ENCODE results near the gene MAS1. TPM values are rescaled to one million over a fixed set of nuclear protein-coding genes. Genes with fewer than 3 reads are reported as not detected.

The MAS1 gene
- total RNA-seq, 2 donors from 2014 or later, result 0.14 to 0.27 TPM

- Histone ChIP-seq H3K36me3 (no peaks in the 10 kb centered on the region), H3K9me3 (no peaks in the 10 kb centered on the region), H3K27me3 (replicated peaks; ENCODE audit: insufficient read depth) (no peaks in the 10 kb centered on the region), H3K4me1 (ENCODE audit: control insufficient read depth in 1 of 2, low read depth in 2 of 2) (peaks cover 0 to 23% of the 10 kb centered on the region in 2 donors), H3K4me3 (no peak overlapping the region), H3K27ac (no peak overlapping the region)
- no peak for DNase-seq (ENCODE audit: low spot score)
- ATAC-seq (ENCODE audit: insufficient number of reproducible peaks, low FRiP score, low read depth), result no peak
- TF ChIP-seq, protein P1, sequence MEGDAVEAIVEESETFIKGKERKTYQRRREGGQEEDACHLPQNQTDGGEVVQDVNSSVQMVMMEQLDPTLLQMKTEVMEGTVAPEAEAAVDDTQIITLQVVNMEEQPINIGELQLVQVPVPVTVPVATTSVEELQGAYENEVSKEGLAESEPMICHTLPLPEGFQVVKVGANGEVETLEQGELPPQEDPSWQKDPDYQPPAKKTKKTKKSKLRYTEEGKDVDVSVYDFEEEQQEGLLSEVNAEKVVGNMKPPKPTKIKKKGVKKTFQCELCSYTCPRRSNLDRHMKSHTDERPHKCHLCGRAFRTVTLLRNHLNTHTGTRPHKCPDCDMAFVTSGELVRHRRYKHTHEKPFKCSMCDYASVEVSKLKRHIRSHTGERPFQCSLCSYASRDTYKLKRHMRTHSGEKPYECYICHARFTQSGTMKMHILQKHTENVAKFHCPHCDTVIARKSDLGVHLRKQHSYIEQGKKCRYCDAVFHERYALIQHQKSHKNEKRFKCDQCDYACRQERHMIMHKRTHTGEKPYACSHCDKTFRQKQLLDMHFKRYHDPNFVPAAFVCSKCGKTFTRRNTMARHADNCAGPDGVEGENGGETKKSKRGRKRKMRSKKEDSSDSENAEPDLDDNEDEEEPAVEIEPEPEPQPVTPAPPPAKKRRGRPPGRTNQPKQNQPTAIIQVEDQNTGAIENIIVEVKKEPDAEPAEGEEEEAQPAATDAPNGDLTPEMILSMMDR (IDR thresholded peaks at IDR 0.05), result no peak
These were observed 16.4 kb upstream of the MAS1 start for GRCh38 chr6:159874435-159874834.

GRCh38 chr6:159875194-159875593, 15.6 kb upstream of the MAS1 start:
- H3K9me3 ChIP-seq, result no peaks in the 10 kb centered on the region

GRCh38 chr6:159876242-159876641, 14.5 kb upstream of the MAS1 start:
- no peaks in the 10 kb centered on the region for H3K27me3 ChIP-seq (replicated peaks; ENCODE audit: insufficient read depth)
- TF ChIP-seq, protein P1 (IDR thresholded peaks at IDR 0.05), result no peak
- H3K4me1 ChIP-seq (ENCODE audit: control insufficient read depth in 1 of 2, low read depth in 2 of 2), result peaks cover 0 to 17% of the 10 kb centered on the region in 2 donors
- no peak overlapping the region for H3K27ac ChIP-seq
- no peak for DNase-seq (ENCODE audit: low spot score)
- no peaks in the 10 kb centered on the region for H3K9me3 ChIP-seq
- ATAC-seq (ENCODE audit: insufficient number of reproducible peaks, low FRiP score, low read depth), result no peak
- H3K4me3 ChIP-seq, result no peak overlapping the region
- H3K36me3 ChIP-seq, result no peaks in the 10 kb centered on the region

More at GRCh38 chr6:159875194-159875593, 15.6 kb upstream of the MAS1 start:
- ATAC-seq (ENCODE audit: insufficient number of reproducible peaks, low FRiP score, low read depth), result no peak
- Histone ChIP-seq H3K4me3 (no peak overlapping the region), H3K27me3 (replicated peaks; ENCODE audit: insufficient read depth) (no peaks in the 10 kb centered on the region), H3K4me1 (ENCODE audit: control insufficient read depth in 1 of 2, low read depth in 2 of 2) (peaks cover 0 to 23% of the 10 kb centered on the region in 2 donors), H3K36me3 (no peaks in the 10 kb centered on the region), H3K27ac (no peak overlapping the region)
- no peak for DNase-seq (ENCODE audit: low spot score)
- TF ChIP-seq, protein P1 (IDR thresholded peaks at IDR 0.05), result no peak

DNA sequence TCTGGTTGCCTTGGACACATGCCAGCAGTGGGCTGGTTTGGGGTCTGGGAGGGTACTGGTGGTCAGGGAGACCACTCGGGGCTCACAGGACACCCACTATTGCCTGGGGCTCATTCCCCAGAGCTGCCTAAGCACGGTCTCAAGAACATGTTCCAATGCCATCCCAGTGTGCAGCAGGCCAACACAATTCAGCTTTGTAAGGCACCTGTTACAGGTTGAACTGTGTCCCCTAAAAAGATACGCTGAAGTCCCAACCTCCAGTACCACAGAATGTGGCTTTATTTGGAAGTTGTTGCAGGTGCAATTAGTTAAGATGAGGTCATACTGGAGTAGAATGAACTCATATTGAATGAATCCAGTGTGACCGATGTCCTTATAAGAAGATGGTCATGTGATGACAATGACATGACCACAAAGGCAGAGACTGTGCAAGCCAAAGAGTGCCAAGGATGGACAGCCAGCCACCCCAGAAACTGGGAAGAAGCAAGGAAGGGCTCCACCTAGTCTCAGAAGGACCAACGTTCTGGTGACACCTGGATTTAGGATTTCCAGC, 13.5 kb upstream of the MAS1 start:
- ATAC-seq (ENCODE audit: insufficient number of reproducible peaks, low FRiP score, low read depth), result no peak
- TF ChIP-seq, protein P1 (IDR thresholded peaks at IDR 0.05), result no peak
- Histone ChIP-seq H3K4me3 (no peak overlapping the region), H3K36me3 (no peaks in the 10 kb centered on the region), H3K27ac (no peak overlapping the region), H3K9me3 (no peaks in the 10 kb centered on the region), H3K4me1 (ENCODE audit: control insufficient read depth in 1 of 2, low read depth in 2 of 2) (peaks cover 0 to 24% of the 10 kb centered on the region in 2 donors), H3K27me3 (replicated peaks; ENCODE audit: insufficient read depth) (no peaks in the 10 kb centered on the region)
- DNase-seq (ENCODE audit: low spot score), result no peak

DNA sequence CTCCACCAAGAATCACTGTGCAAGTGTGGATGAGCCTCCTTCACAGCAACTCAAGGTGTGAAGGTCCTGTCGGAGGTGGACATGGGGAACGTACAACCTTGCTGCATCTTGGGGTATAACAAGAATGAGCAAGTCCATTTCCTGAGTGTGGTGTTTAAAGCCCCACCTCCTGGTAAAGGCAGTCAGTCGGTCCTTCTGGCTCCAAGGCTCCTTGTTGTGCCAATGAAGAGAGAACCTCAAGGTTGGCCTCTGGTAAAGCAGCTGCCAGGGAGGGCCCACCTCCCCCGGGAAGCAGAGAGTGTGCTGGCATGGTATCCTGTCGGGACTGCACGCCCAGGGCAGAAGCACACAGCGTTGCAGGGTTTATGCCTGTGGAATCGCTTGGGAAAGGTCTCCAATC, 12.4 kb upstream of the MAS1 start:
- no peaks in the 10 kb centered on the region for H3K9me3 ChIP-seq
- H3K36me3 ChIP-seq, result no peaks in the 10 kb centered on the region
- no peak overlapping the region for H3K27ac ChIP-seq
- DNase-seq (ENCODE audit: low spot score) (no peak), ATAC-seq (ENCODE audit: insufficient number of reproducible peaks, low FRiP score, low read depth) (no peak)
- TF ChIP-seq, protein P1 (IDR thresholded peaks at IDR 0.05), result no peak
- H3K27me3 ChIP-seq (replicated peaks; ENCODE audit: insufficient read depth), result no peaks in the 10 kb centered on the region
- H3K4me1 ChIP-seq (ENCODE audit: control insufficient read depth in 1 of 2, low read depth in 2 of 2), result peaks cover 0 to 31% of the 10 kb centered on the region in 2 donors
- H3K4me3 ChIP-seq, result no peak overlapping the region
